CD4-positive, alpha-beta memory T cell (primary cell): ENCODE results near the gene KREMEN2. TPM values are rescaled to one million over a fixed set of nuclear protein-coding genes. Genes with fewer than 3 reads are reported as not detected.

Source experiments
- CTCF ChIA-PET: fragments of 350-600 bp; sonication (Branson Sonifier 250); formaldehyde crosslinking; loops from one replicate; lab custom pipeline; 2021; ENCODE audit warnings: inconsistent platforms; ENCODE audit not compliant: partially characterized antibody; lab: Charles Lee
- POLR2A ChIA-PET: fragments of 350-600 bp; sonication (Branson Sonifier 250); formaldehyde crosslinking; loops from one replicate; lab custom pipeline; 2021; ENCODE audit not compliant: partially characterized antibody; lab: Charles Lee
- DNase-seq, 5 donors: peaks; one replicate each; pipeline versions ENCODE4 v3.0.0 to v3.0.0-alpha.2; 2020 to 2022; ENCODE audit warnings: mixed read lengths in 1 of 5
- H3K27ac ChIP-seq: one replicate; pipeline ENCODE4 v1.7.0; 2013; ENCODE audit warnings: low read depth, low read length
- H3K27me3 ChIP-seq: 2 replicates; pipeline ENCODE4 v1.7.0; 2013; ENCODE audit warnings: mild to moderate bottlenecking, low read length, moderate library complexity; ENCODE audit not compliant: insufficient read depth
- H3K36me3 ChIP-seq: 2 replicates; pipeline ENCODE4 v1.7.0; 2013; ENCODE audit warnings: mild to moderate bottlenecking, low read length, moderate library complexity; ENCODE audit not compliant: insufficient read depth
- H3K4me1 ChIP-seq: 2 replicates; pipeline ENCODE4 v1.7.0; 2013; ENCODE audit warnings: mild to moderate bottlenecking, low read length, moderate library complexity; ENCODE audit not compliant: insufficient read depth
- H3K4me3 ChIP-seq, 2 donors: one replicate each; pipeline ENCODE4 v1.7.0; 2013; ENCODE audit warnings: low read length in 2 of 2, mild to moderate bottlenecking in 1 of 2
- H3K9me3 ChIP-seq, 2 donors: one replicate each; pipeline ENCODE4 v1.7.0; 2013; ENCODE audit warnings: low read length in 2 of 2, control low read depth in 1 of 2; ENCODE audit not compliant: control insufficient read depth in 1 of 2
- H3K27ac Mint-ChIP-seq, 7 donors: one replicate each; pipeline ENCODE4 v1.8.0; 2020 to 2021; ENCODE audit warnings: mixed read lengths in 7 of 7, mild to moderate bottlenecking in 6 of 7, inconsistent platforms in 3 of 7, moderate library complexity in 3 of 7
- H3K27me3 Mint-ChIP-seq, 2 donors: one replicate each; pipeline ENCODE4 v1.8.0; 2020 to 2021; ENCODE audit warnings: mixed read lengths in 2 of 2
- H3K36me3 Mint-ChIP-seq, 2 donors: one replicate each; pipeline ENCODE4 v1.8.0; 2020 to 2021; ENCODE audit warnings: mixed read lengths in 2 of 2, inconsistent platforms in 1 of 2, mild to moderate bottlenecking in 1 of 2
- H3K4me1 Mint-ChIP-seq, 4 donors: one replicate each; pipeline ENCODE4 v1.8.0; 2020 to 2021; ENCODE audit warnings: mixed read lengths in 4 of 4, mild to moderate bottlenecking in 1 of 4
- H3K4me3 Mint-ChIP-seq, 8 donors: one replicate each; pipeline ENCODE4 v1.8.0; 2020 to 2021; ENCODE audit warnings: mixed read lengths in 8 of 8, mild to moderate bottlenecking in 7 of 8, moderate library complexity in 6 of 8, inconsistent platforms in 3 of 8
- H3K9me3 Mint-ChIP-seq, 8 donors: one replicate each; pipeline ENCODE4 v1.8.0; 2020 to 2021; ENCODE audit warnings: mixed read lengths in 8 of 8, mild to moderate bottlenecking in 5 of 8, inconsistent platforms in 3 of 8, moderate library complexity in 1 of 8
- intact Hi-C: fragments of 100-400 bp; cut with micrococcal nuclease; formaldehyde crosslinking; loops from one replicate; pipeline ENCODE4 v1.15.1; 2023
- polyA plus RNA-seq, 2 donors: library from polyadenylated mRNA; unstranded; fragments of 300-500 nt; fragmentation: Illumina TruSeq; gene quantifications; one replicate each; pipeline ENCODE4 v1.2.3, GENCODE V29; 2021
- total RNA-seq, 2 experiments: library from RNA; stranded (reverse); gene quantifications; one replicate each; pipeline ENCODE4 v1.2.3, GENCODE V29; 2021

Gene KREMEN2
- total and polyA plus RNA-seq, 4 experiments from 2014 or later: not detected

GRCh38 chr16:3013998-3014690, 50.1 kb downstream of the KREMEN2 start:
- Mint-ChIP-seq H3K27me3 (peaks cover 0 to 2% of the 10 kb centered on the region in 2 donors), H3K36me3 (no peaks in the 10 kb centered on the region), H3K4me1 (peaks cover 0 to 12% (median 0%) of the 10 kb centered on the region in 4 donors), H3K4me3 (peak overlapping the region in 1 of 8 donors; percentile 12), H3K9me3 (no peaks in the 10 kb centered on the region), H3K27ac (no peak overlapping the region)
- intact Hi-C loops: no loop called here
- no peak overlapping the region for H3K4me3 ChIP-seq
- no peaks in the 10 kb centered on the region for H3K9me3 ChIP-seq
- no peaks in the 10 kb centered on the region for H3K27me3 ChIP-seq
- no peak overlapping the region for H3K27ac ChIP-seq
- ChIA-PET CTCF (interaction anchor here (0.8 to 1.7 kb wide), 4 partner anchors 8 to 16 kb away, joined by 3 to 5 read pairs (median 3); no protein-coding TSS in a partner anchor), POLR2A (no interaction called here)
- DNase-seq: no peak
- peaks cover 6% of the 10 kb centered on the region for H3K4me1 ChIP-seq
- H3K36me3 ChIP-seq: no peaks in the 10 kb centered on the region

- no peaks in the 10 kb centered on the region for H3K9me3 ChIP-seq
- H3K36me3 ChIP-seq: no peaks in the 10 kb centered on the region
- Mint-ChIP-seq H3K4me3 (no peak overlapping the region), H3K4me1 (peaks cover 2 to 20% (median 5%) of the 10 kb centered on the region in 4 donors), H3K36me3 (no peaks in the 10 kb centered on the region), H3K9me3 (no peaks in the 10 kb centered on the region), H3K27me3 (peaks cover 0 to 2% of the 10 kb centered on the region in 2 donors), H3K27ac (no peak overlapping the region)
- CTCF ChIA-PET: interaction anchor here (1.4 to 1.7 kb wide), 2 partner anchors 9 to 13 kb away, joined by 3 to 5 read pairs; no protein-coding TSS in a partner anchor
- H3K4me1 ChIP-seq: peaks cover 14% of the 10 kb centered on the region
- no peak overlapping the region for H3K4me3 ChIP-seq
- no peaks in the 10 kb centered on the region for H3K27me3 ChIP-seq
- H3K27ac ChIP-seq: no peak overlapping the region
- intact Hi-C loops: no loop called here
- POLR2A ChIA-PET: no interaction called here
- DNase-seq: no peak
Observed at GRCh38 chr16:3014971-3015370, 50.9 kb downstream of the KREMEN2 start.

GRCh38 chr16:3015865-3016521, 51.9 kb downstream of the KREMEN2 start:
- DNase-seq: no peak
- H3K4me3 ChIP-seq: no peak overlapping the region
- Mint-ChIP-seq H3K4me3 (no peak overlapping the region), H3K27me3 (peaks cover 0 to 2% of the 10 kb centered on the region in 2 donors), H3K27ac (no peak overlapping the region), H3K4me1 (peaks cover 3 to 30% (median 9%) of the 10 kb centered on the region in 4 donors), H3K36me3 (no peaks in the 10 kb centered on the region), H3K9me3 (no peaks in the 10 kb centered on the region)
- H3K4me1 ChIP-seq: peaks cover 19% of the 10 kb centered on the region
- no peak overlapping the region for H3K27ac ChIP-seq
- intact Hi-C loops: no loop called here
- ChIA-PET POLR2A (no interaction called here), CTCF (interaction anchor here (1.3 to 1.4 kb wide), 2 partner anchors 10 to 13 kb away, joined by 3 to 5 read pairs; no protein-coding TSS in a partner anchor)
- no peaks in the 10 kb centered on the region for H3K36me3 ChIP-seq
- H3K9me3 ChIP-seq: no peaks in the 10 kb centered on the region
- H3K27me3 ChIP-seq: no peaks in the 10 kb centered on the region

- no peaks in the 10 kb centered on the region for H3K9me3 Mint-ChIP-seq
- no peak overlapping the region for H3K27ac ChIP-seq
- H3K4me3 Mint-ChIP-seq: no peak overlapping the region
- H3K27ac Mint-ChIP-seq: no peak overlapping the region
- H3K36me3 ChIP-seq: no peaks in the 10 kb centered on the region
- intact Hi-C loops: no loop called here
- H3K4me3 ChIP-seq: no peak overlapping the region
- CTCF ChIA-PET: no interaction called here
- peaks cover 0 to 2% of the 10 kb centered on the region in 2 donors for H3K27me3 Mint-ChIP-seq
- peaks cover 13 to 43% (median 21%) of the 10 kb centered on the region in 4 donors for H3K4me1 Mint-ChIP-seq
- POLR2A ChIA-PET: no interaction called here
- no peak for DNase-seq
- H3K27me3 ChIP-seq: no peaks in the 10 kb centered on the region
- H3K4me1 ChIP-seq: peaks cover 33% of the 10 kb centered on the region
- peaks cover 0 to 7% of the 10 kb centered on the region in 2 donors for H3K36me3 Mint-ChIP-seq
- no peaks in the 10 kb centered on the region for H3K9me3 ChIP-seq
Observed at GRCh38 chr16:3017344-3017743, 53.3 kb downstream of the KREMEN2 start.

Other genes starting within 250 kb of the KREMEN2 start
- under 1 TPM; 0.61 to 0.96 TPM for gene PRSS27, start 244.1 kb upstream of the KREMEN2 start, total RNA-seq
- not detected for gene PRSS27, start 244.1 kb upstream of the KREMEN2 start, polyA plus RNA-seq
- 1,000 to 10,000 TPM; 1,118 to 1,137 TPM for gene SRRM2, start 211.6 kb upstream of the KREMEN2 start, total RNA-seq
- 100 to 1,000 TPM in 1 of 2 donors, 10 to 100 TPM in 1; 11.8 to 132 TPM for gene SRRM2, start 211.6 kb upstream of the KREMEN2 start, polyA plus RNA-seq
- gene ELOB, start 187.0 kb upstream of the KREMEN2 start, total RNA-seq: 10 to 100 TPM; 83.0 to 86.8 TPM
- gene ELOB, start 187.0 kb upstream of the KREMEN2 start, polyA plus RNA-seq: 100 to 1,000 TPM; 268 to 270 TPM
- not detected for gene PRSS33, start 176.7 kb upstream of the KREMEN2 start, total RNA-seq
- gene PRSS33, start 176.7 kb upstream of the KREMEN2 start, polyA plus RNA-seq: not detected
- gene PRSS41, start 165.8 kb upstream of the KREMEN2 start, total RNA-seq: not detected
- not detected for gene PRSS41, start 165.8 kb upstream of the KREMEN2 start, polyA plus RNA-seq
- 1 to 10 TPM in 1 of 2 experiments, under 1 TPM in 1; 0.96 to 2.6 TPM for gene PRSS21, start 147.0 kb upstream of the KREMEN2 start, total RNA-seq
- gene PRSS21, start 147.0 kb upstream of the KREMEN2 start, polyA plus RNA-seq: 10 to 100 TPM in 1 of 2 donors, 1 to 10 TPM in 1; 6.2 to 11.5 TPM
- gene ZG16B, start 134.0 kb upstream of the KREMEN2 start, total RNA-seq: not detected
- under 1 TPM in 1 of 2 donors, not detected in 1; 0.79 TPM for gene ZG16B, start 134.0 kb upstream of the KREMEN2 start, polyA plus RNA-seq
- gene PRSS22, start 106.1 kb upstream of the KREMEN2 start, total RNA-seq: under 1 TPM in 1 of 2 experiments, not detected in 1; 0.39 TPM
- gene PRSS22, start 106.1 kb upstream of the KREMEN2 start, polyA plus RNA-seq: under 1 TPM in 1 of 2 donors, not detected in 1; 0.42 TPM
- gene FLYWCH2, start 81.1 kb upstream of the KREMEN2 start, total RNA-seq: 10 to 100 TPM; 24.1 to 27.1 TPM
- gene FLYWCH2, start 81.1 kb upstream of the KREMEN2 start, polyA plus RNA-seq: 10 to 100 TPM; 21.1 to 23.3 TPM
- 100 to 1,000 TPM; 121 to 123 TPM for gene FLYWCH1, start 52.3 kb upstream of the KREMEN2 start, total RNA-seq
- 10 to 100 TPM in 1 of 2 donors, 1 to 10 TPM in 1; 7.1 to 21.2 TPM for gene FLYWCH1, start 52.3 kb upstream of the KREMEN2 start, polyA plus RNA-seq
- 1 to 10 TPM; 1.5 to 1.7 TPM for gene PAQR4, start 5.1 kb downstream of the KREMEN2 start, total RNA-seq
- gene PAQR4, start 5.1 kb downstream of the KREMEN2 start, polyA plus RNA-seq: under 1 TPM; 0.77 to 0.81 TPM
- under 1 TPM in 1 of 2 experiments, not detected in 1; 0.79 TPM for gene PKMYT1, start 16.2 kb downstream of the KREMEN2 start, total RNA-seq
- gene PKMYT1, start 16.2 kb downstream of the KREMEN2 start, polyA plus RNA-seq: not detected
- gene CLDN9, start 48.6 kb downstream of the KREMEN2 start, total RNA-seq: not detected
- not detected for gene CLDN9, start 48.6 kb downstream of the KREMEN2 start, polyA plus RNA-seq
- not detected for gene CLDN6, start 53.9 kb downstream of the KREMEN2 start, total RNA-seq
- not detected for gene CLDN6, start 53.9 kb downstream of the KREMEN2 start, polyA plus RNA-seq
- 1 to 10 TPM in 1 of 2 experiments, under 1 TPM in 1; 0.73 to 1.0 TPM for gene TNFRSF12A, start 56.1 kb downstream of the KREMEN2 start, total RNA-seq
- gene TNFRSF12A, start 56.1 kb downstream of the KREMEN2 start, polyA plus RNA-seq: under 1 TPM; 0.33 to 0.44 TPM
- gene HCFC1R1, start 59.7 kb downstream of the KREMEN2 start, total RNA-seq: 10 to 100 TPM; 16.0 to 18.0 TPM
- gene HCFC1R1, start 59.7 kb downstream of the KREMEN2 start, polyA plus RNA-seq: 10 to 100 TPM; 18.5 to 23.8 TPM
- 10 to 100 TPM; 18.4 to 22.5 TPM for gene THOC6, start 59.8 kb downstream of the KREMEN2 start, total RNA-seq
- gene THOC6, start 59.8 kb downstream of the KREMEN2 start, polyA plus RNA-seq: 10 to 100 TPM; 41.4 to 48.8 TPM
- gene BICDL2, start 72.7 kb downstream of the KREMEN2 start, total RNA-seq: not detected
- not detected for gene BICDL2, start 72.7 kb downstream of the KREMEN2 start, polyA plus RNA-seq
- 1 to 10 TPM; 2.9 to 3.0 TPM for gene MMP25, start 82.3 kb downstream of the KREMEN2 start, total RNA-seq
- gene MMP25, start 82.3 kb downstream of the KREMEN2 start, polyA plus RNA-seq: under 1 TPM; 0.52 to 0.91 TPM
- gene IL32, start 101.4 kb downstream of the KREMEN2 start, total RNA-seq: 100 to 1,000 TPM; 752 to 810 TPM
- gene IL32, start 101.4 kb downstream of the KREMEN2 start, polyA plus RNA-seq: 1,000 to 10,000 TPM; 3,111 to 3,174 TPM
- gene ZSCAN10, start 135.0 kb downstream of the KREMEN2 start, total RNA-seq: under 1 TPM in 1 of 2 experiments, not detected in 1; 0.15 TPM
- gene ZSCAN10, start 135.0 kb downstream of the KREMEN2 start, polyA plus RNA-seq: not detected
- gene ZNF205, start 148.3 kb downstream of the KREMEN2 start, total RNA-seq: not detected
- gene ZNF205, start 148.3 kb downstream of the KREMEN2 start, polyA plus RNA-seq: under 1 TPM in 1 of 2 donors, not detected in 1; 0.20 TPM
- gene ZNF213, start 170.8 kb downstream of the KREMEN2 start, total RNA-seq: 10 to 100 TPM; 14.1 to 14.5 TPM
- gene ZNF213, start 170.8 kb downstream of the KREMEN2 start, polyA plus RNA-seq: 1 to 10 TPM in 1 of 2 donors, under 1 TPM in 1; 0.67 to 3.2 TPM
- gene OR1F1, start 223.9 kb downstream of the KREMEN2 start, total RNA-seq: under 1 TPM; 0.49 to 0.97 TPM
- not detected for gene OR1F1, start 223.9 kb downstream of the KREMEN2 start, polyA plus RNA-seq